Measurements from ENCODE around the gene GNAT1. TPM values are rescaled to one million over a fixed set of nuclear protein-coding genes. Genes with fewer than 3 reads are reported as not detected.

Gene GNAT1
- polyA plus RNA-seq, 1 donor (not counting 4 experiments of a cell fraction or from before 2014, with no cell fraction given) = 0.12 TPM

DNA sequence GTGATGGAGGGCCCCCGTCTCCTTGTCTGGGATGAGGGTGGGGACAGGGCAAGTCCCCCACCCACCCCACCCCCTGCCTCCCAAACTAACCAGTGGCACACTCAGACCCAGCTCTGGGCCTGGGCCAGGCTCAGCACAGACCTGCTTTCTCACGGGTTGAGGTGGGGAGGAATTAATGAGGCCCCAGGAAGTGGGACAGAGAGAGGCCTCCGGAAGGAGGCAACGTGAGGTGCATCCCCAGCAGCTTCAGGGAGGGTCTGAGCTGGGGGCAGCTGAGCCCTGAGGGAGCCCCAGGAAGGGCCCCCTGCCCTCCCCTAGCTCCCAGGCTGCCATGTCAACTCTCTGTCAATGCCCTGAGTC, 29.6 kb downstream of the GNAT1 start:
- peaks cover 11% of the 10 kb centered on the region for H3K4me1 ChIP-seq (ENCODE audit: control insufficient read depth, extremely low read depth, insufficient read depth, low read length)
- peaks cover 4% of the 10 kb centered on the region for H3K27me3 ChIP-seq (ENCODE audit: control insufficient read depth, extremely low read depth, insufficient read depth, low read length)
- no peak overlapping the region for H3K4me3 ChIP-seq (ENCODE audit: control insufficient read depth in 2 of 3, extremely low read depth in 1 of 3, insufficient read depth in 2 of 3, low read depth in 1 of 3, low read length in 3 of 3)
- FAIRE-seq (no peak), DNase-seq (ENCODE audit: low read depth, low spot score) (no peak)
- H3K9ac ChIP-seq (ENCODE audit: control insufficient read depth, extremely low read depth, insufficient read depth, low read length) = no peak overlapping the region
- no peaks in the 10 kb centered on the region for H3K79me2 ChIP-seq (ENCODE audit: control insufficient read depth, insufficient read depth, low read length)
- no peaks in the 10 kb centered on the region for H3K9me1 ChIP-seq (ENCODE audit: control insufficient read depth, extremely low read depth, insufficient read depth, low read length)
- no peaks in the 10 kb centered on the region for H3K36me3 ChIP-seq (ENCODE audit: control insufficient read depth in 2 of 2, extremely low read depth in 1 of 2, insufficient read depth in 2 of 2, low read length in 2 of 2)
- no peaks in the 10 kb centered on the region for H3K9me3 ChIP-seq (ENCODE audit: control insufficient read depth, low read depth, low read length)
- no peak overlapping the region for H2AFZ ChIP-seq (ENCODE audit: control insufficient read depth, low read length)
- H4K20me1 ChIP-seq (ENCODE audit: control insufficient read depth, extremely low read depth, insufficient read depth, low read length) = no peaks in the 10 kb centered on the region
- H3K4me2 ChIP-seq (ENCODE audit: control insufficient read depth, extremely low read depth, insufficient read depth, low read depth, low read length) = no peak overlapping the region
- H3K27ac ChIP-seq (ENCODE audit: control insufficient read depth, insufficient read depth, low read length) = no peak overlapping the region
- dilution Hi-C loops (cut with MboI; ENCODE audit: extremely low pct_ligation_motif_present, low sequenced_read_pairs) = no loop called here
- no peak for TF ChIP-seq EZH2 (IDR thresholded peaks at IDR 0.05; ENCODE audit: low read length)
- TF ChIP-seq, protein P1, sequence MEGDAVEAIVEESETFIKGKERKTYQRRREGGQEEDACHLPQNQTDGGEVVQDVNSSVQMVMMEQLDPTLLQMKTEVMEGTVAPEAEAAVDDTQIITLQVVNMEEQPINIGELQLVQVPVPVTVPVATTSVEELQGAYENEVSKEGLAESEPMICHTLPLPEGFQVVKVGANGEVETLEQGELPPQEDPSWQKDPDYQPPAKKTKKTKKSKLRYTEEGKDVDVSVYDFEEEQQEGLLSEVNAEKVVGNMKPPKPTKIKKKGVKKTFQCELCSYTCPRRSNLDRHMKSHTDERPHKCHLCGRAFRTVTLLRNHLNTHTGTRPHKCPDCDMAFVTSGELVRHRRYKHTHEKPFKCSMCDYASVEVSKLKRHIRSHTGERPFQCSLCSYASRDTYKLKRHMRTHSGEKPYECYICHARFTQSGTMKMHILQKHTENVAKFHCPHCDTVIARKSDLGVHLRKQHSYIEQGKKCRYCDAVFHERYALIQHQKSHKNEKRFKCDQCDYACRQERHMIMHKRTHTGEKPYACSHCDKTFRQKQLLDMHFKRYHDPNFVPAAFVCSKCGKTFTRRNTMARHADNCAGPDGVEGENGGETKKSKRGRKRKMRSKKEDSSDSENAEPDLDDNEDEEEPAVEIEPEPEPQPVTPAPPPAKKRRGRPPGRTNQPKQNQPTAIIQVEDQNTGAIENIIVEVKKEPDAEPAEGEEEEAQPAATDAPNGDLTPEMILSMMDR (optimal IDR thresholded peaks at IDR 0.05 in 1 of 3, IDR thresholded peaks at IDR 0.05 in 1 of 3, conservative IDR thresholded peaks at IDR 0.05 in 1 of 3; ENCODE audit: extremely low read depth in 1 of 3, insufficient read depth in 2 of 3, low read length in 3 of 3) = no peak

DNA sequence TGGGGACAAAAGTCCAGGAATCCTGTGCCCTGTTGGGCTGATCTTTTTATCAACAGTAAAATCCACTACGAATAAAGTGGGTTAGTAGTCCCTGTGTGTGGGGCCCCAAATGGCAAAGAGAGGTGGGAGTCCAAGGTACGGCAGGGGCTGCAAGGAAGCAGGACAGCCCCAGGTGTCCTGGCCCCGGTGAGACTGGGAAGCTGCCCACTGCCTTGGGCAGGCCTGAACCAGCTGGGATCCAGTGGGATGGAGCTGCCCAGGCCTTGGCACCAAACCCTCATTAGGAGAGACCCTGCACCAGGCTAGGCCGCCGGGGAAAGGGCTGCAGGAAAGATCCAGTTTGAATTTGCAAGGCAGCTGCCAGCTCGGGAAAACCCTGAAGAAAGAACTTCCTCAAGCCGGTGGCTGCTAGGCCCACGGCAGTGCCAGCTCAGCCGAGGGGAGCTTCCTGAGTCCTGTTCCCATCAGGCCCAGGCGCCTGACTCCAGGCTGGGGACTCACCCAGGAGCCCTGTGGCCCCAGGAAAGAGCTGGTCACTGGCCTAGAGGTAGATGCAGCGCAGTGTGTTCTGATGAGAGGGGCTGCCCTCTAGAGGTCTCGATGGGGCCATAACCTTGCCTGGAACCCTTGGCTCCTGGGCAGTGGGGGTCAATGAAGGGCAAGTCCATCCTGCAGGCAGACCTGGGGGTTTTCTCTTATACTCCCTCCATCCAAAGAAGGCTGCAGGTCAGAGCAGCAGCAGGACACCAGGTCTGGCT, 30.2 kb downstream of the GNAT1 start:
- FAIRE-seq (no peak), DNase-seq (ENCODE audit: low read depth, low spot score) (no peak)
- Histone ChIP-seq H4K20me1 (ENCODE audit: control insufficient read depth, extremely low read depth, insufficient read depth, low read length) (no peaks in the 10 kb centered on the region), H3K9ac (ENCODE audit: control insufficient read depth, extremely low read depth, insufficient read depth, low read length) (no peak overlapping the region), H3K36me3 (ENCODE audit: control insufficient read depth in 2 of 2, extremely low read depth in 1 of 2, insufficient read depth in 2 of 2, low read length in 2 of 2) (no peaks in the 10 kb centered on the region), H3K9me1 (ENCODE audit: control insufficient read depth, extremely low read depth, insufficient read depth, low read length) (no peaks in the 10 kb centered on the region), H3K79me2 (ENCODE audit: control insufficient read depth, insufficient read depth, low read length) (no peaks in the 10 kb centered on the region), H3K9me3 (ENCODE audit: control insufficient read depth, low read depth, low read length) (no peaks in the 10 kb centered on the region), H3K4me2 (ENCODE audit: control insufficient read depth, extremely low read depth, insufficient read depth, low read depth, low read length) (no peak overlapping the region), H3K27ac (ENCODE audit: control insufficient read depth, insufficient read depth, low read length) (no peak overlapping the region), H3K4me1 (ENCODE audit: control insufficient read depth, extremely low read depth, insufficient read depth, low read length) (peaks cover 11% of the 10 kb centered on the region), H3K27me3 (ENCODE audit: control insufficient read depth, extremely low read depth, insufficient read depth, low read length) (peaks cover 4% of the 10 kb centered on the region), H2AFZ (ENCODE audit: control insufficient read depth, low read length) (no peak overlapping the region), H3K4me3 (ENCODE audit: control insufficient read depth in 2 of 3, extremely low read depth in 1 of 3, insufficient read depth in 2 of 3, low read depth in 1 of 3, low read length in 3 of 3) (no peak overlapping the region)
- TF ChIP-seq, protein P1 (optimal IDR thresholded peaks at IDR 0.05 in 1 of 3, IDR thresholded peaks at IDR 0.05 in 1 of 3, conservative IDR thresholded peaks at IDR 0.05 in 1 of 3; ENCODE audit: extremely low read depth in 1 of 3, insufficient read depth in 2 of 3, low read length in 3 of 3) = peak in 1 of 3 experiments; percentile 30
- no peak for TF ChIP-seq EZH2 (IDR thresholded peaks at IDR 0.05; ENCODE audit: low read length)
- dilution Hi-C loops (cut with MboI; ENCODE audit: extremely low pct_ligation_motif_present, low sequenced_read_pairs) = no loop called here
